ENCODE data around the gene LMX1A.

LMX1A gene

GRCh38 chr1:165345502-165345901 lies 11.0 kb downstream of the LMX1A start:
- Histone ChIP-seq H3F3A (ENCODE audit: insufficient read depth, low read length) (no peaks in the 10 kb centered on the region), H3K9ac (ENCODE audit: low read length) (no peak overlapping the region), H3K9me2 (replicated peaks; ENCODE audit: insufficient read depth, low read length) (no peaks in the 10 kb centered on the region), H2AFZ (ENCODE audit: low read length) (no peak overlapping the region), H3K4me1 (ENCODE audit: low read length) (no peaks in the 10 kb centered on the region), H3K4me3 (ENCODE audit: low read length) (no peak overlapping the region), H3K27ac (ENCODE audit: low read length) (no peak overlapping the region), H4K20me1 (ENCODE audit: insufficient read depth, low read length) (no peaks in the 10 kb centered on the region), H3K27me3 (replicated peaks; ENCODE audit: insufficient read depth, low read length) (no peaks in the 10 kb centered on the region), H3K9me3 (replicated peaks; ENCODE audit: insufficient read depth, low read length) (no peaks in the 10 kb centered on the region), H3K36me3 (replicated peaks; ENCODE audit: insufficient read depth, low read length) (no peaks in the 10 kb centered on the region), H3K79me2 (ENCODE audit: low read length) (no peaks in the 10 kb centered on the region), H3K4me2 (ENCODE audit: low read depth, low read length) (no peak overlapping the region)
- DNase-seq, result no peak
- TF ChIP-seq CTCF (IDR thresholded peaks at IDR 0.05; ENCODE audit: low read length), result no peak
- TF ChIP-seq EZH2phosphoT487 (IDR thresholded peaks at IDR 0.05; ENCODE audit: low read length), result no peak
- no peak for TF ChIP-seq EZH2 (optimal IDR thresholded peaks at IDR 0.05; ENCODE audit: low read depth, low read length)

GRCh38 chr1:165344736-165345135 lies 11.8 kb downstream of the LMX1A start:
- Histone ChIP-seq H3K27ac (ENCODE audit: low read length) (no peak overlapping the region), H3K4me2 (ENCODE audit: low read depth, low read length) (no peak overlapping the region), H3K9me2 (replicated peaks; ENCODE audit: insufficient read depth, low read length) (no peaks in the 10 kb centered on the region), H3K79me2 (ENCODE audit: low read length) (no peaks in the 10 kb centered on the region), H3K36me3 (replicated peaks; ENCODE audit: insufficient read depth, low read length) (no peaks in the 10 kb centered on the region), H3K4me3 (ENCODE audit: low read length) (no peak overlapping the region), H3K9ac (ENCODE audit: low read length) (no peak overlapping the region), H2AFZ (ENCODE audit: low read length) (no peak overlapping the region), H3F3A (ENCODE audit: insufficient read depth, low read length) (no peaks in the 10 kb centered on the region), H3K9me3 (replicated peaks; ENCODE audit: insufficient read depth, low read length) (no peaks in the 10 kb centered on the region), H4K20me1 (ENCODE audit: insufficient read depth, low read length) (no peaks in the 10 kb centered on the region), H3K27me3 (replicated peaks; ENCODE audit: insufficient read depth, low read length) (no peaks in the 10 kb centered on the region), H3K4me1 (ENCODE audit: low read length) (no peaks in the 10 kb centered on the region)
- DNase-seq, result no peak
- no peak for TF ChIP-seq EZH2 (optimal IDR thresholded peaks at IDR 0.05; ENCODE audit: low read depth, low read length)

DNA sequence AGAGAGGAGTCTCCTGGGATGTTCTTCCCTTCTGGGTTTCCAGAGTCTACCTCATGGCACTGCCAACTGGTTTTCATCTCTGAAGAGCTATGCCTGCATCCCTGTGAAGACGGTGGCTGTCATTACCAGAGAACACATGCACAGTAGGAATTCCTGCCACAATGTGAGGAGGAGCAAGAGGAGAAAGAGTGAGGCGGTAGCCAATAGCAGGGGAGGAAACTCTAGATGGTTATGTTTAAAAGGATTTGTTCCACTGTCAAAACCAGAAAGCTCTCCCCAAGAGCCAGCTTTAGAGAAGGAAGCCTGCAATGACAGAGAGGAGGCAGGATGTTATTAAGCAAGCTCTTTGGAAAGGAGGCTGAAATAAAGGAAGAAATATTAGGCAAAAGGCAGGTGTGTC lies 12.3 kb downstream of the LMX1A start:
- no peaks in the 10 kb centered on the region for H3K27me3 ChIP-seq (replicated peaks; ENCODE audit: insufficient read depth, low read length)

More for the DNA sequence above, 12.3 kb downstream of the LMX1A start:
- DNase-seq, result no peak
- TF ChIP-seq EZH2 (optimal IDR thresholded peaks at IDR 0.05; ENCODE audit: low read depth, low read length) (no peak), CTCF (IDR thresholded peaks at IDR 0.05; ENCODE audit: low read length) (no peak), EZH2phosphoT487 (IDR thresholded peaks at IDR 0.05; ENCODE audit: low read length) (no peak)
- no peaks in the 10 kb centered on the region for H3K9me3 ChIP-seq (replicated peaks; ENCODE audit: insufficient read depth, low read length)
- H3K4me2 ChIP-seq (ENCODE audit: low read depth, low read length), result no peak overlapping the region
- H3K9me2 ChIP-seq (replicated peaks; ENCODE audit: insufficient read depth, low read length), result no peaks in the 10 kb centered on the region
- H3K79me2 ChIP-seq (ENCODE audit: low read length), result no peaks in the 10 kb centered on the region
- H3K9ac ChIP-seq (ENCODE audit: low read length), result no peak overlapping the region
- H3K4me3 ChIP-seq (ENCODE audit: low read length), result no peak overlapping the region
- H3K36me3 ChIP-seq (replicated peaks; ENCODE audit: insufficient read depth, low read length), result no peaks in the 10 kb centered on the region
- H3K27ac ChIP-seq (ENCODE audit: low read length), result no peak overlapping the region
- no peak overlapping the region for H2AFZ ChIP-seq (ENCODE audit: low read length)
- H3K4me1 ChIP-seq (ENCODE audit: low read length), result no peaks in the 10 kb centered on the region
- H3F3A ChIP-seq (ENCODE audit: insufficient read depth, low read length), result no peaks in the 10 kb centered on the region
- no peaks in the 10 kb centered on the region for H4K20me1 ChIP-seq (ENCODE audit: insufficient read depth, low read length)
